Limb (tissue), 2 donors: ENCODE data around the gene DSG2.

Source experiments
- DNase-seq, 2 donors: peaks; one replicate each; pipeline ENCODE4 v3.0.0-alpha.2; 2016; ENCODE audit errors: extremely low spot score in 2 of 2

DSG2 gene

DNA sequence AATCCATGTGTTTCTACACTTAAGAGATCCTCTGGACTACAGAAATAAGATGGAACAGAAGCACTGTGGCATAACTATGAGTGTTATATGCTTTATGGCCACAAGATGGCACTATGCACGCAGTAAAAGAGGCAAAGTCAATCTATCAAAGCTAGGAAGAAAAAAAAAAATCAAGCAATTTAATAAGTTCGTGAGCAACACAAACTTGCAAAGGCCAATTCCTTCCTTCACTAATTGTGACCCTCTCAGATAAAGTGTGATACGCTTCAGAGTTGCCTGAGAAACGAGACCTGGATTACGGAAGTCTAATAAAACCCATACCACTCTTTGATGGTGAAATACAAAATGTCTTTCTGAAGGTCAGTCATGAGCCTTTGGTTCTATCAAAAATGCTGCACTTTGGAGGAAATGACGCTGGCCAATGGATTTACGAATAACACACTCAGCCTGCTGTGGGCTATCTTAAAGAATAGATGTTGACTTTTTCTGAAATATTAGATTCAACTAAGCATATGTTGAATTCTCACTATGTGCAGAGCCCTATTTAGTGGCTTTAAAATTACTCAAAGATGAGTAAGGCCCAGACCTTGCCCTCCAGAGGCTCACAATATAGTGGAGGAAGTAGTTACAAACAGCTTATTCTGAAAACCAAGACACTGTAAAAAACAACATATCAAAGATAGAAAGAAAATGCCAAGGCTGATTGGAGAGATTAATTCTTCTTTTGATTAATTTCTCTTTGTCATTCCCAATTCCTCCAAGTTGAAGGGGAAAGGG is 58.2 kb downstream of the DSG2 start:
- peak; percentile 53 to 82 for DNase-seq

DNA sequence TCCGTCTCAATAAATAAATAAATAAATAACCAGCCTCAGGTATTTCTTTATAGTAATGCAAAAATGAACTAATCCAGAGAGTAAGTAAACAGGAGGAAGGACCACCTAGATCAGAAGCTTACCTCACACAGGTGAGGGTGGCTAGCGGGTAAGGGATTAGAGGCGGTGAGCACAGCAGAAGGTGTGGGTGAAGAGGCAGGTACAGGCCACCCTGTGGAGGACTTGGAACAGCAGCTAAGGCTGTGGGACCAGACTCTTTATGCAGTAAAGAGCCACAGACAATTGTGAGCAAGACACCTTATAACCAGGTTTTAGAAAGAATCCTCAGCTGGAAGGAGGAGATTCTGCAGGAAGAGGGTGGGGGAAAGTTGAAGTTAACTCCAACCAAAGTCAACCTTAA is 59.5 kb downstream of the DSG2 start:
- DNase-seq = no peak

- DNase-seq = no peak
These were observed 60.6 kb downstream of the DSG2 start for GRCh38 chr18:31558567-31558966.

GRCh38 chr18:31562726-31563125 is 64.7 kb downstream of the DSG2 start:
- DNase-seq = no peak

GRCh38 chr18:31563778-31564177 is 65.8 kb downstream of the DSG2 start:
- DNase-seq = no peak

DNA sequence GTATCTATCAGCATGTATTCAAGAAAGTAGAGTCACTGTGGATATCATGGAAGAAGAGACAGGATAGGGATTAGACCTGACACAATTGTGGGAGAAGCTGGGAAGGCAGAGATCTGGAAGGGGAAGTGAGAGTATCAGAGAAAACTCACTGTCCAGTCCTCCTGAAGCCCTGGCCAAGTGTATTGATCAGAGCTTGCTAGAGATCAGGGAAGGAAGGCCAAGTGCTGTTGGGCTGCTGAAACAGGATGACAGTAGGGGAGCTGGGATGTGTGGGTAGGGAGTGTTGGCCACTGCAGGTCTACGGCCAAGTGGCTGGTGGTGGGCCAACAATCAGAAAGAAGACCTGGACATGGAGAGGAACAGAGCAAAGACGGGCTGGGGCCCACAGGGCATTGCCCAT is 67.4 kb downstream of the DSG2 start:
- DNase-seq = no peak

- no peak for DNase-seq
These were observed 68.0 kb downstream of the DSG2 start for GRCh38 chr18:31565782-31566512.

DNA sequence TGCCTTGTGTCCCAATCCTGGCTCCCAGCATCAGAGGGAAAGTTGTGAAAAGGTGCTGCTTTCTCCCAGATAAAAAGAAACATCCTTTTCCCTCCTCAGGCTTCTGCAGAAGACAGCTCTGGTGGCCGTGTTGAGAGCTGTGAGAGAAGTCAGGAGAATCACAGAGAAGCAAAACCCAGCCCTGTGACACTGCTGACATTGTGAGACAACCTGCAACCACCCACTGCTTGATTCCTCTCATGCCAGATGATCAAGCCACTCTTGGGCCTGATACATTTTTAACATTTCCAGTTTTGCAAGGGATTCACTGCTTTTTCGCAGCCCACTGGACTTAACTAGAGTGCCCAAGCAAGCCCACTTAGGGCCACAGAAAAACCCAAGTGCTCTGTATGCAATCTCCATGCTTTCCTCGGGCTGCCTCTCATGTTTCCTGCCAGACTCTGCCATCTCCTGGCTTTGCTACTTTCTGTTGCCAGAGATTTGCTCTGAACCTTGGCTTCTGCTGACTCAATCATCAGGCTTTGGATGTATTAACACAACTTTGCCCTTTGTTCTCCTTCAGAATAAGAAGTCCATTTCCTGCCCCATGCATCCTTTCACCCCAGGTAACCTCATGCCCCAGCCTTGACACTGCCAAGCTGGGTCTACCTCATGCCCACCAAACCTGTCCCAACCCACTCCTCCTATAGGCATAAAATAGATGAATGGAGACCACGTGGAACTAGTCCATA is 68.8 kb downstream of the DSG2 start:
- DNase-seq = no peak

DNA sequence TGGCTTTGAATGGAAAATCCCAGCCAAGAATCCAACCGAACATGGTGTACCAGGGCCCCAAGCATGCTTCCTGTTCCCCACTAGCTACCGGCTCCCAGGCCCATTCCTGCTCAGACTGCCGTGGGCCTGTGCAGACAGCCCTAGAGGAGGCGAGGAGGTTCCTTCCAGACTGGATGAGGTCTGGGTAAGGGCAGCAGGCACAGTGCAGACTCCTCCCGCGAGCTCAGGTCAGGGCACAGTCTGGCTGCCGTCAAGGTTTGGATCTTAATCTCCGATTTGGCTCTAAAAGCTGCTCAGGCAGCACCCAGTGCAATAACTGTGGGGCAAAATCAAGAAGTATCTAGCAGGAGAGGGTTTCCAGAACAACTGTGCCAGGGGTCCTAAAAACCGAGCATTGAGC is 74.4 kb downstream of the DSG2 start:
- DNase-seq = no peak

GRCh38 chr18:31573051-31573450 is 75.1 kb downstream of the DSG2 start:
- no peak for DNase-seq

- DNase-seq = no peak
These were observed 76.4 kb downstream of the DSG2 start for GRCh38 chr18:31574359-31574758.

- DNase-seq = no peak
These were observed 77.7 kb downstream of the DSG2 start for GRCh38 chr18:31575515-31576257.

- no peak for DNase-seq
These were observed 78.7 kb downstream of the DSG2 start for GRCh38 chr18:31576670-31577069.

DNA sequence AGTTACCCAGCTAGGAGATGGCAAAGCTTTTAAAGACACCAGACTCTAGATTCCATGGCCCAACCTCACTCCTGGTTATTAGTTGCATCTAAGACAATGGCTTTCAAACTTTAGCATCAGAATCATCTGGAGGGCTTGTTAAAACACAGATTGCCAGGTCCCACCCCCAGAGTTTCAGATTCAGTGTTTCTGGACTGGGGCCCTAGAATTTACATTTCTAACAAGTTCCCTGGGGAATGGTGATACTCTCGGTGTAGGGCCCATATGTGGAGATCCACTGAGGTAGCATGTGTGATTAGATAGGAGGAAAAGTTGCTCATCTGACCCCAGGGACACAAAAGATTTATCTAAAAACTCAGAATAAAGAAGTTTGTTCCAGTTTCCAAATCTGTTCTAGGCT is 79.2 kb downstream of the DSG2 start:
- no peak for DNase-seq

DNA sequence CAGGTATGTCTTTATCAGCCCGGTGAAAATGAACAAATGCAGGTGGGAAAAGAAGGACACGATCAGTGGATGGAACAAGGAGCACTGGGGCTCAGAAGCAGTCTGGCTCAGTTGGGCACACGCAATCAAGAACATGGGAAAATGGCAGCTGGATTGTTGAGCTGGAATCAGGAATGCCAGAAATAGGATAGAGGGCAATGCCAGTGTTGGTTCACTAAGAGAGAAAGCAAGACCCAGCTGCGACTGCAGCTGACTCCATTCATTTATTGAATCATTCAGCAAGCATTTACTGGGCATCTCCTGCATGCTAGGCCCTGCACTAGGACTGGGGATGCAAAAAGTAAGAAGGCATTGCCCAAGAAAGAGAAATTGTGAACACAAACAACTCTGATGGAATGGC is 80.1 kb downstream of the DSG2 start:
- DNase-seq = no peak

- no peak for DNase-seq
These were observed 81.4 kb downstream of the DSG2 start for GRCh38 chr18:31579375-31579774.

DNA sequence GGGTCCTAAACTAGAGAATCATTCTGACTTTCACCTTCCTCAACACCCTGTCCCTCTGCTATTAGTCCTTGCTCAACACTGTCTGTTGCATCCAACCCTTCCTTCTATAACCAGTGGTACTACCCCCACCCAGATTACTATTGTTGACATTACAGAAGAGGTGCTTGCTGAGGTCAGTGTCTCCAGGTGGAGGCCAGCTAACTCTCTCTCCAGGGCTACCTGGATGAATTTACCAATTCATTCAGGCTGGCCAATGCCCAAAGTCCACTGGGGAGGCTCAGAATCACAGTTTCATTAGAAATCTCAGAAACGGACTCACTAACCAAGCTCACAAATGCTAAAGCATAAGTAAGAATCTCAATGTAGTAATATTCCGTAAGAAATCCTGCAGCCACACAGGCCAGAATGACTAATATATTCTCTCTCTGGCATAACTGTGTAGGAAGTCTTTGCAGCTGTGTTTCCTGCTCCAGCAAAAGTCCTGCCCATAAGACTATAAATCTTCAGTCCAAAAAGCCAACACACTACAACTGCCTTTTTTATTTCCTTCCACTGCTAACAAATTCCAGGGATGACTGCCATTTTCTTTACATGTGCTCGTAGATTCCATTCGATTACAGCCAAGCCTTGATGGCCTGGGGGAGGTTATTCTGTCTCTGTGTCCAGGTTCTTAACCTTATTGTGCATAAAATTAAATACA is 83.7 kb downstream of the DSG2 start:
- peak in 1 of 2 donors; percentile 48 for DNase-seq

- DNase-seq = no peak
These were observed 85.3 kb downstream of the DSG2 start for GRCh38 chr18:31583185-31583854.

- DNase-seq = no peak
These were observed 88.0 kb downstream of the DSG2 start for GRCh38 chr18:31585991-31586390.

GRCh38 chr18:31586616-31587015 is 88.6 kb downstream of the DSG2 start:
- DNase-seq = no peak
